GM19023 (cell line): Measurements from ENCODE around the gene DCUN1D1.

Experiments used
- ATAC-seq: cut with Tn5 transposase; IDR thresholded peaks from one replicate; pipeline ENCODE4 v1.9.1; 2021; ENCODE audit warnings: mild to moderate bottlenecking, moderate library complexity; ENCODE audit not compliant: unreplicated experiment

Gene DCUN1D1

DNA sequence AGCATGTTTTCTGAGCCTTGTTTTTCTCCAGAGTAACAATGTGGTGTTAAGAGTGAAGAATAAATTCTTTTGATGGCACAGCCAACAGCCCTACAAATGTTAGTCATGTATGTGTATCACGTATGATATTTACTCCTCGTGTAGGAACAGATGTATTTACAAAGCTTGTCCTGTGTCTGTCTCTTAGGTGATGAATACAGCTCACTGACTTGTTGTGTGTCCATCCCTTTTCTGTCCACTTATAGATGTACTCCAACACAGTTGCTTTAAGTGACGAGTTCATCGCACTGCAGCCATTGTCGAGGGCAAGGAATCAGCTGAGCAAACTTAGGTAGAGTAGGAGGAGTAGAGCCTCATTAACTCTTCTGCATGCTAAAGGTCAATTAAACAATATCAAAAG lies 78.1 kb downstream of the DCUN1D1 start:
- no peak for ATAC-seq

DNA sequence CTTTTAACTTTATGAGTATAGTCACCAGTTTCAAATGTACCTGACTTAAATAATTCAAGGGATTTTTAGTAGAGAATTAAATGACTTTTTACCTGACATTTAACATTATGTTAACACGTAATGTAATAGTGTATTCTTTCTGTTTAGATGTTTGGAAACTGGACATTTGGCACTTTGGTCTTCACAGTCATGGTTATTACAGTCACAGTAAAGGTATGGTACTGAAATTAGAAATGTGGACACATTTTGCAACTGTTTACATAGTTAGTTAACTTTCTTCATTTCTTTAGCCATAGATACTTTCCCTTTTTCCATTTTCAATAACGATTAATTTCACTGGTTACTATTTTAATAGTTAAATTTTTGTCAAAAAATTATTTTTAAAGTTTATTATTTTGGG lies 83.8 kb downstream of the DCUN1D1 start:
- ATAC-seq = no peak

DNA sequence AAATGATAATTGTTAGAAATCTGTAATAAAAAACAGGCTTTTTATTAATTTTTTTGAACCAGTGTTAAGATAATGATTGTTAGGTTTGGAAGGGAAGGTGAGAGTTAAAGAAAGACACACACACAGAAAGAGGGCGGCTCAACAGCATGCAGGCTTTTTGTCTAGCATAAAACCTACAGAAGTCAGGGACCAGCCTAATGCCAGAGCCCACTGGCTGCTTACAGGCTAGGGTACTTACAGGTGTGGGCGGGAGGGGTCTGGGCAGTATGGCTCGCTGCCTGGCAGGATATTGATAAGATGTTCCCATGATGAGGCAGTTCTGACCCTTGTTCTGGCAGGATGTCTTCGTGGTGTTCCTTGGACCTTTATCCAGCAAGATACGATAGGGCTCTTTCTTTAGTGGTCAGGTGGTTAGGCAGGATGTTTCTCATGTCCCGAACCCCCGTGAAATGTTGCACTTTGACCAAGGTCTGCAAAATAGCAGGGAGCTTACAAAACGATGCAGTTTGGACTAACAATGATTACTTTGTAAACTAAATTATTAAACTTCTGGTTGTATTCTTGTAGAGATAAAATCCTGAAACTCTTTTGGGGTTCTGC lies 84.7 kb downstream of the DCUN1D1 start:
- ATAC-seq = no peak

DNA sequence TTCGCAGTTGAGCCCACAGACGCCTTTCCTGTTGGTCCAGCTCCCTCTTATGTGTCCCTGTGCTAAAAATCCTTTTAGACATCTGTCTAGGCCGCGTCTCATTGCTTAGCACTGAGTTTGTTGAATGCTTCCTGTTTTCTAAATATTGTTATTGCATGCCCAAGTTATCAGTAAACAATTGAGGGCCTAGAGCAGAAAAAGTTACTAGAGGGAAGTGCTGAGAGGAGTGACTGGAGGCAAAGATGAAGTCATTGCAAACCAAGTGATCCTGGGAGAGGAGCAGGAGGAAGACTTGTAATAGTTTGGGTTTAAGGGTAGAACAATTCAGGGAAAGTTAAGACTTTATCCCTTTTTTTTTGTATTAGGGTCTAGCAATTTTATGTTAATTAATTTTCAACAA lies 88.1 kb downstream of the DCUN1D1 start:
- no peak for ATAC-seq

DNA sequence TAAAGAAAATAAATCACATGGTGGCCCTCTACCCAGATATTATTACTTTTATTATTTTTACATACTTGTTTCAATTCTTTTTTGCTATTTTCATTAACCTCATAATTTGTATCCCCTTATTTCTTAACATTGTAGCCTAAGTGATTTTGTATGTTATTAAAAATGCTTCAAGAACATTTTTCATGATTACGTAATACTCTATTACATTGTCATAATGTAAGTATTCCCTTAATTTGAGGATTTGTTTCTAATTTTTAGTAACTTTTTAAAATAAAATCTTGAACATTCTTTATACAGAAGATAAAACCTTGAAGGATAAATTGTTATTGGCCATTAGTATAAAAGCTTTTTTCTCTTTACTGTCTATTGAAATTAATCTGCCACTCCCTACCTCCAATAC lies 89.0 kb downstream of the DCUN1D1 start:
- no peak for ATAC-seq

DNA sequence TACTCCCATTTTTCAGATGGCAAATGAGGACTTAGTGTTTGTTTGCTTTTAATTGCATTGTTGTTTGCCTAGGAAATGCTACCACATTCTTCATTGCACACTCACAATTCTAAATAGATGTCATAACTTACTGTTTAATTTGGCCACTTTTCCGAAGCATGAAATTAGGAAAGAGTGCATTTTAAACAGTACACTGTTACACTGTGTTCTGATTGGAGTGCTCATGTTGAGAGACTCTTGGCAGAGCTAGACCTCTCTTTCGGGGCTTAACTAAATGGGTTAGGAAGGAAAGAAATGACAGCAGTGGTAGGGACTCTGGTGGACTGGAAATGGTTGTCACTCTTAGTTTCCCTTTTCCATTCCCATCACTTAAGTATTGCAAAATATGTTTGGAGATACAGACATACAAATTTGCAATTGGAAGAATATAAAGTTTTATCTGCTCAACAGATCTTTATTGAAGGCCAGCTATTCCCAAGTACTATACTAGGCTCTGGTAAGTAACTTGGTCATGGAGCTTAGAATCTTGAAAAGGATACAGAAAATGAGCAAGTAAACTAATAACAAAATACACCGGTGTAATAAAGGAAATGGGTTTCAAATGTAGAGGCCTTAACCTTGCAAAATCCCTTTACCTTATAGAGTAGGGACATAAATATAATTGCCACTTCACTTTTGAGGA lies 90.2 kb downstream of the DCUN1D1 start:
- ATAC-seq = no peak
